Fibroblast of lung (primary cell): ENCODE measurements around the gene TP63. TPM values are rescaled to one million over a fixed set of nuclear protein-coding genes. Genes with fewer than 3 reads are reported as not detected.

ENCODE experiments used
- DNase-seq, 2 donors: peaks; one replicate each; pipeline versions ENCODE4 v3.0.0 to v3.0.0-alpha.2; 2010; ENCODE audit warnings: low read depth in 2 of 2
- H2AFZ ChIP-seq: 2 replicates; pipeline ENCODE4 v1.5.1; 2012; ENCODE audit warnings: low read length, control low read depth, inconsistent platforms
- H3K27ac ChIP-seq: 2 replicates; pipeline ENCODE4 v1.5.1; 2011; ENCODE audit warnings: low read length, control low read depth; ENCODE audit not compliant: insufficient read depth
- H3K27me3 ChIP-seq: 2 replicates; pipeline ENCODE4 v1.5.1; 2011; ENCODE audit warnings: mild to moderate bottlenecking, low read length; ENCODE audit not compliant: control insufficient read depth, insufficient read depth
- H3K36me3 ChIP-seq: 2 replicates; pipeline ENCODE4 v1.5.1; 2011; ENCODE audit warnings: low read length; ENCODE audit not compliant: control insufficient read depth, insufficient read depth
- H3K4me1 ChIP-seq: 2 replicates; pipeline ENCODE4 v1.5.1; 2011; ENCODE audit warnings: low read length; ENCODE audit not compliant: control insufficient read depth, insufficient read depth; ENCODE audit errors: extremely low read depth
- H3K4me2 ChIP-seq: 2 replicates; pipeline ENCODE4 v1.5.1; 2011; ENCODE audit warnings: low read length, control low read depth; ENCODE audit not compliant: insufficient read depth; ENCODE audit errors: extremely low read depth
- H3K4me3 ChIP-seq, 4 experiments: fragments of 200-600 bp in 1 of 4; sonication (generic) in 1 of 4; replicated peaks in 1 of 4; 2 replicates each; pipeline ENCODE4 v1.5.1; 2011 to 2016; ENCODE audit warnings: low read length in 4 of 4, low read depth in 3 of 4, mild to moderate bottlenecking in 3 of 4, control low read depth in 2 of 4, inconsistent platforms in 1 of 4, mixed read lengths in 1 of 4; ENCODE audit not compliant: insufficient read depth in 1 of 4; ENCODE audit errors: control extremely low read depth in 1 of 4
- H3K79me2 ChIP-seq: 2 replicates; pipeline ENCODE4 v1.5.1; 2012; ENCODE audit warnings: mild to moderate bottlenecking, low read length, inconsistent platforms; ENCODE audit not compliant: control insufficient read depth, insufficient read depth
- H3K9ac ChIP-seq: 2 replicates; pipeline ENCODE4 v1.5.1; 2011; ENCODE audit warnings: mild to moderate bottlenecking, low read length, control low read depth; ENCODE audit not compliant: insufficient read depth
- H3K9me3 ChIP-seq: 2 replicates; pipeline ENCODE4 v1.5.1; 2012; ENCODE audit warnings: low read depth, low read length; ENCODE audit not compliant: control insufficient read depth, insufficient read depth
- H4K20me1 ChIP-seq: 2 replicates; pipeline ENCODE4 v1.5.1; 2011; ENCODE audit warnings: low read length; ENCODE audit not compliant: control insufficient read depth, insufficient read depth; ENCODE audit errors: extremely low read depth
- CTCF ChIP-seq, 2 donors: IDR thresholded peaks in 1 of 2; conservative IDR thresholded peaks in 1 of 2; 1 replicate in 1 of 2; 2 replicates in 1 of 2; pipeline ENCODE4 v1.5.1; 2011 to 2012; ENCODE audit warnings: low read length in 2 of 2, control low read depth in 1 of 2, inconsistent platforms in 1 of 2, low read depth in 1 of 2, mild to moderate bottlenecking in 1 of 2
- EZH2 ChIP-seq: IDR thresholded peaks from 2 replicates; pipeline ENCODE4 v1.5.1; 2012; ENCODE audit warnings: low read length, control low read depth, mild to moderate bottlenecking; ENCODE audit errors: missing control alignments
- polyA plus RNA-seq, 2 donors: library from polyadenylated mRNA; depleted of rRNA in 1 of 2; stranded (reverse) in 1 of 2; unstranded in 1 of 2; fragments of >200 nt; gene quantifications; 2 replicates each; pipeline ENCODE4 v1.2.1, GENCODE V29; 2011 to 2012; ENCODE audit warnings: missing spikeins in 1 of 2
- total RNA-seq: library from RNA; depleted of rRNA; stranded (reverse); fragments of >200 nt; gene quantifications from 2 replicates; pipeline ENCODE4 v1.2.1, GENCODE V29; 2014

Gene TP63
- total and polyA plus RNA-seq, 2 donors (not counting 1 experiment from before 2014, with no cell fraction given): 0.06 TPM; not detected in 1

- H3K4me2 ChIP-seq: no peak overlapping the region
- no peak overlapping the region for H3K9ac ChIP-seq
- no peak overlapping the region for H2AFZ ChIP-seq
- DNase-seq: no peak
- TF ChIP-seq CTCF (conservative IDR thresholded peaks at IDR 0.05 in 1 of 2, IDR thresholded peaks at IDR 0.05 in 1 of 2; ENCODE audit: low read depth in 1 of 2, low read length in 2 of 2) (no peak), EZH2 (no peak)
- no peak overlapping the region for H3K27ac ChIP-seq
- no peaks in the 10 kb centered on the region for H4K20me1 ChIP-seq
- H3K79me2 ChIP-seq: no peaks in the 10 kb centered on the region
- H3K27me3 ChIP-seq: no peaks in the 10 kb centered on the region
- H3K9me3 ChIP-seq: no peaks in the 10 kb centered on the region
- no peaks in the 10 kb centered on the region for H3K36me3 ChIP-seq
- H3K4me1 ChIP-seq: no peaks in the 10 kb centered on the region
- no peak overlapping the region for H3K4me3 ChIP-seq
These were observed 205.6 kb downstream of the TP63 start for GRCh38 chr3:189836795-189837194.

- DNase-seq: no peak
- H3K4me1 ChIP-seq: no peaks in the 10 kb centered on the region
- no peak overlapping the region for H3K4me2 ChIP-seq
- H3K36me3 ChIP-seq: no peaks in the 10 kb centered on the region
- H3K9me3 ChIP-seq: no peaks in the 10 kb centered on the region
- no peaks in the 10 kb centered on the region for H4K20me1 ChIP-seq
- H3K79me2 ChIP-seq: no peaks in the 10 kb centered on the region
- TF ChIP-seq EZH2 (no peak), CTCF (conservative IDR thresholded peaks at IDR 0.05 in 1 of 2, IDR thresholded peaks at IDR 0.05 in 1 of 2; ENCODE audit: low read depth in 1 of 2, low read length in 2 of 2) (no peak)
- H3K27me3 ChIP-seq: no peaks in the 10 kb centered on the region
- no peak overlapping the region for H3K4me3 ChIP-seq
- no peak overlapping the region for H3K27ac ChIP-seq
- H2AFZ ChIP-seq: no peak overlapping the region
- H3K9ac ChIP-seq: no peak overlapping the region
These were observed 207.1 kb downstream of the TP63 start for GRCh38 chr3:189838291-189838690.

GRCh38 chr3:189839576-189839975 lies 208.4 kb downstream of the TP63 start:
- no peaks in the 10 kb centered on the region for H3K36me3 ChIP-seq
- no peak overlapping the region for H2AFZ ChIP-seq
- no peak overlapping the region for H3K27ac ChIP-seq
- no peaks in the 10 kb centered on the region for H3K4me1 ChIP-seq
- DNase-seq: peak; percentile 25 to 85
- H3K9me3 ChIP-seq: no peaks in the 10 kb centered on the region
- no peak overlapping the region for H3K9ac ChIP-seq
- H3K79me2 ChIP-seq: no peaks in the 10 kb centered on the region
- no peaks in the 10 kb centered on the region for H4K20me1 ChIP-seq
- H3K27me3 ChIP-seq: no peaks in the 10 kb centered on the region
- H3K4me3 ChIP-seq: no peak overlapping the region
- H3K4me2 ChIP-seq: no peak overlapping the region
- TF ChIP-seq CTCF (conservative IDR thresholded peaks at IDR 0.05 in 1 of 2, IDR thresholded peaks at IDR 0.05 in 1 of 2; ENCODE audit: low read depth in 1 of 2, low read length in 2 of 2): no peak
- no peak for TF ChIP-seq EZH2
